Measurements from ENCODE around the gene NLRP6. TPM values are rescaled to one million over a fixed set of nuclear protein-coding genes. Genes with fewer than 3 reads are reported as not detected.
A peak's percentile ranks its signal among the peaks of the same experiment; 100 is the strongest.

The NLRP6 gene
- total RNA-seq, 1 donor = not detected

DNA sequence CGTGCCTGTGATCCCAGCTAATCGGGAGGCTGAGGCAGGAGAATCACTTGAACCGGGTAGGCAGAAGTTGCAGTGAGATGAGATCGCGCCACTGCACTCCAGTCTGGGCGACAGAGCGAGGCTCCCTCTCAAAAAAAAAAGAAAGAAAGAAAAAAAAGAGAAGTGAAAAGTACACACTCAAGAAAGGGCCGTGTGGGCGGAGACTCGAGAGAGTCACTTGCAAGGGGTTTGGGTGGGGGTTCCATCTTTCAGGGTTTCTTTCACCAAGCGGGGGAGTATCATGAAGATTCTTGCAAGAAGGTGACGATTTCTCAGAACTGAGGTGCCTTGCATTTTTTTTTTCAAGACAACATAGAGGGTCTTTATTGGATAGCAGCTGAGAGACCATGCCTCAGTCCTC lies 25.2 kb downstream of the NLRP6 start:
- H3K36me3 ChIP-seq (ENCODE audit: insufficient read depth, low read length) = no peaks in the 10 kb centered on the region
- no peaks in the 10 kb centered on the region for H4K20me1 ChIP-seq (ENCODE audit: insufficient read depth, low read length)
- H3K27me3 ChIP-seq (ENCODE audit: insufficient read depth, low read length) = peaks cover 5% of the 10 kb centered on the region
- H3K4me3 ChIP-seq (ENCODE audit: insufficient read depth, low read length) = no peak overlapping the region
- H3K4me1 ChIP-seq (ENCODE audit: insufficient read depth, low read length) = peaks cover 4% of the 10 kb centered on the region
- no peak overlapping the region for H2AFZ ChIP-seq (ENCODE audit: low read length)
- DNase-seq (ENCODE audit: insufficient read length, low spot score, missing footprints) = no peak
- TF ChIP-seq, protein P1, sequence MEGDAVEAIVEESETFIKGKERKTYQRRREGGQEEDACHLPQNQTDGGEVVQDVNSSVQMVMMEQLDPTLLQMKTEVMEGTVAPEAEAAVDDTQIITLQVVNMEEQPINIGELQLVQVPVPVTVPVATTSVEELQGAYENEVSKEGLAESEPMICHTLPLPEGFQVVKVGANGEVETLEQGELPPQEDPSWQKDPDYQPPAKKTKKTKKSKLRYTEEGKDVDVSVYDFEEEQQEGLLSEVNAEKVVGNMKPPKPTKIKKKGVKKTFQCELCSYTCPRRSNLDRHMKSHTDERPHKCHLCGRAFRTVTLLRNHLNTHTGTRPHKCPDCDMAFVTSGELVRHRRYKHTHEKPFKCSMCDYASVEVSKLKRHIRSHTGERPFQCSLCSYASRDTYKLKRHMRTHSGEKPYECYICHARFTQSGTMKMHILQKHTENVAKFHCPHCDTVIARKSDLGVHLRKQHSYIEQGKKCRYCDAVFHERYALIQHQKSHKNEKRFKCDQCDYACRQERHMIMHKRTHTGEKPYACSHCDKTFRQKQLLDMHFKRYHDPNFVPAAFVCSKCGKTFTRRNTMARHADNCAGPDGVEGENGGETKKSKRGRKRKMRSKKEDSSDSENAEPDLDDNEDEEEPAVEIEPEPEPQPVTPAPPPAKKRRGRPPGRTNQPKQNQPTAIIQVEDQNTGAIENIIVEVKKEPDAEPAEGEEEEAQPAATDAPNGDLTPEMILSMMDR (IDR thresholded peaks at IDR 0.05; ENCODE audit: extremely low read depth, low read depth, low read length) = no peak
- H3K4me2 ChIP-seq (ENCODE audit: insufficient read depth, low read length) = no peak overlapping the region
- H3K79me2 ChIP-seq (ENCODE audit: insufficient read depth, low read length) = peaks cover 4% of the 10 kb centered on the region
- H3K9me3 ChIP-seq (ENCODE audit: low read depth, low read length) = no peaks in the 10 kb centered on the region
- no peak overlapping the region for H3K27ac ChIP-seq (ENCODE audit: low read depth, low read length)

DNA sequence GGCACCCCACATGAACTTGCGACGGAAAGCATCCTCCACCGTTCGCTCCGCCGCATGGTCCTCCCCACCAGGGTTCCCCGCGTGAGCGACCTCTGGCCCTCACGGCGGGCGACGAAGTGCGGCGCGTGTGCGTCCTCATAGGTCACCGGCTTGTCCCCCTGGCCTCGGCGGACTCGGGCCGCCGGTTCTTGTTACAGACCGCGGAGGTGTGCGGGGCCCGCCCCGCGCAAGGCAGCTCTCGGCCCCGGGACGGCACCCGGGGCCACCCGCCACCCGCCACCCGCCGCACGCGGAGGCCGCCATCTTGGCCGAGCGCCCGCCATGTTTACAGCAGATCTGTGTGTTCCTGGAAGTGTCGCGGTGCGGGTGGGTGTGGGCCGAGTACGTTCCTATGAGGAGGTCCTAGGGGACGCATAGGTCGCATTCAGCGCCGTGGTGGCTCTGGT lies 25.9 kb downstream of the NLRP6 start:
- H3K9me3 ChIP-seq (ENCODE audit: low read depth, low read length) = no peaks in the 10 kb centered on the region
- no peak overlapping the region for H2AFZ ChIP-seq (ENCODE audit: low read length)
- H3K36me3 ChIP-seq (ENCODE audit: insufficient read depth, low read length) = no peaks in the 10 kb centered on the region
- no peak overlapping the region for H3K4me2 ChIP-seq (ENCODE audit: insufficient read depth, low read length)
- no peaks in the 10 kb centered on the region for H3K27me3 ChIP-seq (ENCODE audit: insufficient read depth, low read length)
- H3K79me2 ChIP-seq (ENCODE audit: insufficient read depth, low read length) = peaks cover 9% of the 10 kb centered on the region
- DNase-seq (ENCODE audit: insufficient read length, low spot score, missing footprints) = no peak
- H3K27ac ChIP-seq (ENCODE audit: low read depth, low read length) = no peak overlapping the region
- no peak overlapping the region for H3K4me3 ChIP-seq (ENCODE audit: insufficient read depth, low read length)
- H3K4me1 ChIP-seq (ENCODE audit: insufficient read depth, low read length) = peaks cover 6% of the 10 kb centered on the region
- no peaks in the 10 kb centered on the region for H4K20me1 ChIP-seq (ENCODE audit: insufficient read depth, low read length)
- TF ChIP-seq, protein P1 (IDR thresholded peaks at IDR 0.05; ENCODE audit: extremely low read depth, low read depth, low read length) = no peak

DNA sequence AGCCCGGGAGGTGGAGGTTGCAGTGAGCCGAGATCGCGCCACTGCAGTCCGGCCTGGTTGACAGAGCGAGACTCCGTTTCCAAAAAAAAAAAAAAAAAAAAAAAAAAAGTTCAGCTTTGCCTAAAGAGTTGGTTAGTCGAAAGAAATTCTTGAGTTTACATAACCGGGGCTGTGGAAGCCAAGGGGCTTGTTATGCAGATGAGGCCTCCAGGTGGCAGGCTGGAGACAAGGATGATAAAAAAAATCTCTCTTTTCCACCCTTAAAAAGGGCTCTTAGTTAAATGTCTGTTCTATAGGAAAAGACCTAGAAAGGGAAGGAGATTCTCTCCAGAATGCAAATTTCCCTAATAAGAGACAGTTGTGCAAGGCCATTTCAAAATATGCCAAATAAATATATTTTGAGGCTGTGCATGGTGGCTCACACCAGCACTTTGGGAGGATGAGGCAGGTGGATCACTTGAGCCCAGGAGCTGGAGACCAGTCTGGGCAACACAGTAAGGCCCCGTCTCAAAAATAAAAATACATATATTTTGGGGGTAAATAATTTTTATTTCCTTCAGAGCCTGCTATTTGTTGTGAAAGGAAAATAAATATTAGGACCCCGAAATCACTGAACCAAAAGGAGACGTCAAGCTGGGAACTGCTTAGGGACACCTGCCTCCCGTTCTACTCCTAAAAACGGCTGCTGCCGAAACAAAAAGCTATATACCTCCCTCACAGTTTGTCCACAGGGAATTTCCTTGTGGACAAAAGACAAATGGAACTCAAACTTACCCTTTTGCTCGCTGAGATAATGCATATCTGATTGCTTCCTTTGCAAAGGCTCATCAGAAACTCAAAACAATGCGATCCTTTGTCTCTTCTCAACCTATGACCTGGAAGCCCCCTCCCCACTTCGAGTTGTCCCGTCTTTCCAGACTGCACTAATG lies 27.0 kb downstream of the NLRP6 start:
- Histone ChIP-seq H2AFZ (ENCODE audit: low read length) (no peak overlapping the region), H3K9me3 (ENCODE audit: low read depth, low read length) (no peaks in the 10 kb centered on the region), H3K36me3 (ENCODE audit: insufficient read depth, low read length) (no peaks in the 10 kb centered on the region), H3K4me3 (ENCODE audit: insufficient read depth, low read length) (no peak overlapping the region), H3K27ac (ENCODE audit: low read depth, low read length) (no peak overlapping the region), H3K27me3 (ENCODE audit: insufficient read depth, low read length) (no peaks in the 10 kb centered on the region), H3K79me2 (ENCODE audit: insufficient read depth, low read length) (peaks cover 19% of the 10 kb centered on the region), H3K4me2 (ENCODE audit: insufficient read depth, low read length) (no peak overlapping the region), H4K20me1 (ENCODE audit: insufficient read depth, low read length) (no peaks in the 10 kb centered on the region), H3K4me1 (ENCODE audit: insufficient read depth, low read length) (peaks cover 16% of the 10 kb centered on the region)
- TF ChIP-seq, protein P1 (IDR thresholded peaks at IDR 0.05; ENCODE audit: extremely low read depth, low read depth, low read length) = peak; percentile 71
- peak; percentile 99 for DNase-seq (ENCODE audit: insufficient read length, low spot score, missing footprints)

DNA sequence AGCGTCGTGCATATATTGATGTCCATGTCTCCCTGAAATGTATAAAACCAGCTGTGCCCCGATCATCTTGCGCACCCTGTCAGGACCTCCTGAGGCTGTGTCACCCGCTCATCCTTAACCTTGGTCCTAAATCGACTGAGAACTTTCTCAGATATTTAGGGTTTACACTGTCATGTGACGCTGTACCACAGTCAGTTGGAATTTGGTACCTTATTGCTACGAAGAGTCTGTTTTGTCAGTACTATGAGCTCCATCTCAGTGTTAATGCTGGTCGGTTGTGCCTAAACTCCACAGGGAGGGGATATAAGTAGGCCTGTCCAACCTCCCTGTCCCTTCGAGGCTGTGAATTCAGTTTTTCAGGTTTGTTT lies 27.6 kb downstream of the NLRP6 start:
- peak overlapping the region; percentile 54 for H2AFZ ChIP-seq (ENCODE audit: low read length)
- TF ChIP-seq, protein P1 (IDR thresholded peaks at IDR 0.05; ENCODE audit: extremely low read depth, low read depth, low read length) = no peak
- no peaks in the 10 kb centered on the region for H3K36me3 ChIP-seq (ENCODE audit: insufficient read depth, low read length)
- no peaks in the 10 kb centered on the region for H3K9me3 ChIP-seq (ENCODE audit: low read depth, low read length)
- no peak for DNase-seq (ENCODE audit: insufficient read length, low spot score, missing footprints)
- no peaks in the 10 kb centered on the region for H4K20me1 ChIP-seq (ENCODE audit: insufficient read depth, low read length)
- H3K4me1 ChIP-seq (ENCODE audit: insufficient read depth, low read length) = peaks cover 16% of the 10 kb centered on the region
- H3K4me2 ChIP-seq (ENCODE audit: insufficient read depth, low read length) = no peak overlapping the region
- H3K4me3 ChIP-seq (ENCODE audit: insufficient read depth, low read length) = no peak overlapping the region
- peaks cover 19% of the 10 kb centered on the region for H3K79me2 ChIP-seq (ENCODE audit: insufficient read depth, low read length)
- H3K27me3 ChIP-seq (ENCODE audit: insufficient read depth, low read length) = no peaks in the 10 kb centered on the region
- H3K27ac ChIP-seq (ENCODE audit: low read depth, low read length) = no peak overlapping the region
